HG02610 (cell line): ENCODE measurements around the gene SPANXD.
"Not testable (repeated sequence)": the region's sequence is repeated elsewhere in the genome, so short reads cannot be mapped to it uniquely, and the experiment has no call there.

Source experiments
- ATAC-seq: cut with Tn5 transposase; IDR thresholded peaks from one replicate; pipeline ENCODE4 v1.9.1; 2021; ENCODE audit warnings: mild to moderate bottlenecking, moderate library complexity; ENCODE audit not compliant: unreplicated experiment

SPANXD gene

DNA sequence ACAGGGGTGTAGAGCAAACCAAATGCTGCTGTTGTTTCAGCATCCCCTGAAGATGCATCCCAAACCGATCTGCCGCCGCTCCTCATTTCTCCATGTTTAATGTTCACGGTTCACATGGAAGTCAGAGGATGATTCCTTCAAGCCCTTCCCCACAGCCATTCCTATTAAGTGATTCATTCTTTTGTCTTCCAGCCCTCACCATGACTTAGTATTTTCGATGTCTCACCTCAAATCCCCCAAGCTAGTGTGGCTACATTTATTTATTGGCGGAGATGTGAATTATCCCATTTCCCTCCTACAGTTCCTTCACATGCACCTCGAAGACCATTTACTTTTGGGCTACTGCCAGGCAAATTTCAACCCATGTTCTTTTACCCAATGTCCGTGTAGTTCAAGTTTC, at the start of gene SPANXD:
Gene SPANXD, minus strand, starts transcription at position 101 of the 400 bp plus-strand sequence. CDS start 334 bp downstream, outside the sequence.
- ATAC-seq = not testable (repeated sequence)

- no peak for ATAC-seq
Measured at GRCh38 chrX:141742666-141743065, 44.1 kb upstream of the SPANXD start.

- ATAC-seq = no peak
Measured at GRCh38 chrX:141736656-141737055, 38.1 kb upstream of the SPANXD start.

DNA sequence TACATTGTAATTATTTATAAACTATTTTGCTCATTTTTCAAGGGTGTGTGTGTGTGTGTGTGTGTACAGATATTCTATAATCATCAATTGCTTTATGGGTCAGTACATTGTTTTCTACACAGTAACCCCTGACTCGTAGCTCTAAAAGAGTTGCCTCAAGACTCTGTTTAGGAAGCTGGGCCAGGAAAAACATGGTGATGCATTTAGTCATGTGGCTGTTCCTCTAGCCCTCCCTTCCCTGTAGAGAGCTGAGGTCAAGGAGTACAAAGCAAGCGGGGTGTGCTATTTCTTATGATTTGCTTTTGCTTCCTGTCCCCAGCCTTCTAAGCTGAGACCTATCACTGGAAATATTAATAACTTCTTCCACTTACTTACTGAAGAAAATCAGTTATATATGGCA, 34.8 kb upstream of the SPANXD start:
- no peak for ATAC-seq

GRCh38 chrX:141732031-141732430, 33.5 kb upstream of the SPANXD start:
- ATAC-seq = no peak

- no peak for ATAC-seq
Measured at GRCh38 chrX:141724186-141724585, 25.6 kb upstream of the SPANXD start.

DNA sequence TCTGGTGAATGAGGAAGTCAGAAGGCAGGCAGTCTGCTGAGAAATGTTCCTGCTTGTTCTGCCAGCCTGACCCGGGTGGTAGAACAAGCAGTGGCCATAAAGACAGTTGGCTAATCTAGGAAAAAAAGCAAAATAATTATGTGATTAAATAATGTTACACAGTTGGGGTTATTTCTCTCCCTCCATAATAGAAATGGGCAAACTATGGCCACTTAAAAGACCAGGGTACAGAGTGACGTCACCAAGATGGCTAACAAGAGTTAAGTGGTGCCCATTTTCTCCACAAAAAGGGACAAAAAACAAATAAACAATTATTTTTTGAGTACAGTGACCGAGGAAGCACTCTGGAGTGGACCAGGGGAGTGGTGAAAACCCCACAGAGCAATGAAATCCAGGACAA, 16.1 kb upstream of the SPANXD start:
- ATAC-seq = no peak

- no peak for ATAC-seq
Measured at GRCh38 chrX:141701072-141701471, 2.5 kb upstream of the SPANXD start.

DNA sequence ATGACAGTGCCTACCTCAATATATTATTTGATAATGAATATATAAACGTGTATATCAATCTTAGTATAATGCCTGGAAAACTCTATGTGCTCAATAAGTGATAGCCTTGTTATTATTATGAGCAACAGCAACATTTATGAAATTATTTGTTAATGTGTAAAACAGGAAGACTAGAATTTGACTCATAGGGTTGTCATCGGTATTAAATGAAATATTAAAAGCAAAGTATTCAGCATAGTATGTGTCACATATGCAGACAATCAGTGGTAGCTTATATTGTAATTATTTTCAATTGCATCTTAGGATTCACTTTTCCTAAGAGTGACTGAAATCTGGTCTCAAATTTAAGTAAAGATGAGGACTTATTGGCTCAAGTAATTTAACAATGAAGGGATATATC, 24.6 kb downstream of the SPANXD start:
- no peak for ATAC-seq

DNA sequence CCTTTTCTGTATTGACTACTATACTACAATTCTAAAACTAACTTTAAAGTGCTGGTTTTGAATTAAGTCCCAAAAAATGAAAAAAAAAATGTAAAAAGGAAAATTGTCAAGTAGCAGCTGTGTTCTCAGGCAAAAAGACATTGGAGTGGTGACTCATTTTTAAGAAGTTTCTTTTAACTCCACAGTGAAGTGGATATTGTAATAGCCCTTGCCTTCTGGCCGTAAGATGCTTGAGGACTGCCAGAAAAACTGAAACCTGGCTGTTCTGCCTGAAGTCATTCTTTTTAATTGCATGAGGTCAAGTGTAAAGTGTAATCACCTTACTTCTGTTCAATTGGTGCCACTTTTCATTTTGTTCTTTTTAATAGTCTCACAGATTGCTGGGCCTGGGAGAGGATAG, 28.9 kb downstream of the SPANXD start:
- ATAC-seq = no peak

DNA sequence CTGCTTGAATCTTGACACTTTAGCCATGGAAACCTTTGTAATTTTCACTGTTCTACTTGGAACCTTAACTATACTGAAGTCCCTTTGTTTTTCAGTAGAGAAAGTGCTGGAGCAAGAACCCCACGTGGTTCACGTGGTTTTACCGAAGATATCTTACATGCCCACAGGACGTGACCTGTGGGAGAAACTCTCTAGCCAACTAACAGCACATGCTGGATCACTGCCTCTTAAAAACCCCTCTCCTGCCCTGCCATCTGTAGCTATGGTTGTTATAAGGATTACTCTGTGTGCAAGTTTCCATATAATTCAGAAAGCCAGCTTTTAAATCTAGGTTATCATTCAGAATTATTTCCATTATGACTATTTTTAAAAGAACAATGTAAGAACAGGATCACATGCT, 30.2 kb downstream of the SPANXD start:
- ATAC-seq = no peak

- ATAC-seq = no peak
Measured at GRCh38 chrX:141662781-141663180, 35.8 kb downstream of the SPANXD start.

- no peak for ATAC-seq
Measured at GRCh38 chrX:141652286-141652685, 46.3 kb downstream of the SPANXD start.
